Esophagus squamous epithelium (tissue), 4 donors: ENCODE measurements around the gene MALRD1.

Source experiments
- POLR2A ChIP-seq, 4 donors: fragments of 450-650 bp; IDR thresholded peaks; one replicate each; pipeline ENCODE4 v1.6.1; 2017; ENCODE audit warnings: antibody characterized with exemption in 4 of 4, mild to moderate bottlenecking in 4 of 4, moderate library complexity in 3 of 4
- TF ChIP-seq, protein P1 (sequence below), 6 experiments: fragments of 450-650 bp in 4 of 6; fragments of 200-600 bp in 2 of 6; sonication (generic) in 2 of 6; IDR thresholded peaks; one replicate each; pipeline ENCODE4 v1.5.1; 2016 to 2019; ENCODE audit warnings: antibody characterized with exemption in 6 of 6, mild to moderate bottlenecking in 4 of 6, moderate library complexity in 4 of 6

DNA sequence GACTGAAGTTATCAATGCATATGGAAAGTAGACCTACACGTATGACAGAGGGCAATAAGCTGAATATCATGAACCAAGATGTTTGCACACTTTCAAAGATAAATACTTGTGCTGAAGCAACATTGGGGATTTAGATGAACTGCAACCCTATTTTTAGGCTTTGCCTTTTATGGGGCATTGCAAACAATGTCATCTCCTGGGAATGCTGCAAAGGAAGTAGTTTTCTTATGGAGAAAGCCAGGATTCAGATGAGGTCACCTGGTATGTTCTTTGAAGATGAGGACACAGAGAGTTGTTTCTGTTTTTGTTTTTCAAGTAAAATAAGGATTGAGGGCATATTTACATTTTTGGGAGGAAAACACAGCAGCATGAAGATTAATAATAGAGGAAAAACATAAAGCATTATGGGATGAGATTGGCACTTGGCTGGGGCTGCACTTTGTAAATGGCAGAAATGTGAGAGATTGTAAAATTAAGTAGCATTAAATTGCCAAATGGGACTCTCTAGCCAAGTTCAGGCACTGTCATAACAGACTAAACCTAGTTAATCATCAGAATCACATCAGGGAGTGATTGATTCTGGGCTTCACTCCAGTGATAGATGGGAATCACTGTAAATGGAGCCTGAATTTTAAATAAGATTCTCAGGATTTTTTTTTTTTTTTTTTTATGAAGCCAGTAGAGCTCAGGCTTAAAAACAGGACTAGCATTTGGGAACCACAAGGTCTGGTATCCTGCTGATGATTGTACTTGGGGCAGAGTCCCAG, 63.1 kb downstream of the MALRD1 start:
- TF ChIP-seq, protein P1, sequence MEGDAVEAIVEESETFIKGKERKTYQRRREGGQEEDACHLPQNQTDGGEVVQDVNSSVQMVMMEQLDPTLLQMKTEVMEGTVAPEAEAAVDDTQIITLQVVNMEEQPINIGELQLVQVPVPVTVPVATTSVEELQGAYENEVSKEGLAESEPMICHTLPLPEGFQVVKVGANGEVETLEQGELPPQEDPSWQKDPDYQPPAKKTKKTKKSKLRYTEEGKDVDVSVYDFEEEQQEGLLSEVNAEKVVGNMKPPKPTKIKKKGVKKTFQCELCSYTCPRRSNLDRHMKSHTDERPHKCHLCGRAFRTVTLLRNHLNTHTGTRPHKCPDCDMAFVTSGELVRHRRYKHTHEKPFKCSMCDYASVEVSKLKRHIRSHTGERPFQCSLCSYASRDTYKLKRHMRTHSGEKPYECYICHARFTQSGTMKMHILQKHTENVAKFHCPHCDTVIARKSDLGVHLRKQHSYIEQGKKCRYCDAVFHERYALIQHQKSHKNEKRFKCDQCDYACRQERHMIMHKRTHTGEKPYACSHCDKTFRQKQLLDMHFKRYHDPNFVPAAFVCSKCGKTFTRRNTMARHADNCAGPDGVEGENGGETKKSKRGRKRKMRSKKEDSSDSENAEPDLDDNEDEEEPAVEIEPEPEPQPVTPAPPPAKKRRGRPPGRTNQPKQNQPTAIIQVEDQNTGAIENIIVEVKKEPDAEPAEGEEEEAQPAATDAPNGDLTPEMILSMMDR (IDR thresholded peaks at IDR 0.05): no peak
- no peak for TF ChIP-seq POLR2A (IDR thresholded peaks at IDR 0.05)
